HepG2 (cell line): ENCODE data around the gene PDE9A. TPM values are rescaled to one million over a fixed set of nuclear protein-coding genes. Genes with fewer than 3 reads are reported as not detected.

ENCODE experiments used
- ATAC-seq: fragments of 200-7000 bp; cut with Tn5 transposase; 3 replicates; pipeline ENCODE4 v1.9.1; 2020; ENCODE audit warnings: mild to moderate bottlenecking, moderate library complexity
- BruUV-seq: library from RNA; stranded (reverse); fragments of 400-500 nt; replicated peaks from 2 replicates; lab custom pipeline; 2021; lab: Mats Ljungman, UMichigan
- CTCF ChIA-PET: fragments of 300-600 bp; formaldehyde crosslinking; extraction: SDS; loops from one replicate; lab custom pipeline; 2021; ENCODE audit warnings: low total read pairs, inconsistent platforms, low intra/inter-chr PET ratio; lab: Yijun Ruan, JAX
- POLR2A ChIA-PET: fragments of 350-600 bp; sonication (Branson Sonifier 250); formaldehyde crosslinking; loops from one replicate; lab custom pipeline; 2020; ENCODE audit warnings: antibody characterized with exemption, inconsistent platforms; lab: Yijun Ruan, JAX
- DNase-seq: peaks from one replicate; pipeline ENCODE4 v3.0.0-alpha.2; 2015; ENCODE audit warnings: low spot score
- FAIRE-seq: peaks from 3 replicates; lab custom pipeline; 2011; peaks lifted over from hg19 to GRCh38; lab: Jason Lieb, UNC
- H2AFZ ChIP-seq: one replicate; pipeline ENCODE4 v1.6.1; 2011; ENCODE audit warnings: low read length, inconsistent platforms
- H3K27ac ChIP-seq: fragments of 300-600 bp; 3 replicates; pipeline ENCODE4 v1.8.0; 2011; ENCODE audit warnings: mixed run types, mild to moderate bottlenecking, mixed read lengths, low read length, inconsistent platforms; ENCODE audit not compliant: insufficient read depth; ENCODE audit errors: extremely low read length
- H3K27me3 ChIP-seq, 2 experiments: fragments of 200-600 bp in 1 of 2; 2 replicates in 1 of 2; 3 replicates in 1 of 2; pipeline versions ENCODE4 v1.6.0 to v1.8.0; 2011; ENCODE audit warnings: low read length in 2 of 2, mild to moderate bottlenecking in 2 of 2, moderate library complexity in 2 of 2, inconsistent platforms in 1 of 2; ENCODE audit not compliant: insufficient read depth in 2 of 2, control insufficient read depth in 1 of 2
- H3K36me3 ChIP-seq, 2 experiments: fragments of 200-600 bp in 1 of 2; replicated peaks in 1 of 2; 2 replicates in 1 of 2; 3 replicates in 1 of 2; pipeline versions ENCODE4 v1.5.1 to v1.8.0; 2011; ENCODE audit warnings: low read length in 2 of 2, inconsistent platforms in 1 of 2; ENCODE audit not compliant: insufficient read depth in 2 of 2, control insufficient read depth in 1 of 2
- H3K4me1 ChIP-seq: 2 replicates; pipeline ENCODE4 v1.5.1; 2012; ENCODE audit warnings: low read length, inconsistent platforms; ENCODE audit not compliant: insufficient read depth
- H3K4me2 ChIP-seq: 2 replicates; pipeline ENCODE4 v1.6.0; 2011; ENCODE audit warnings: low read depth, low read length, inconsistent platforms
- H3K4me3 ChIP-seq, 3 experiments: fragments of 200-600 bp in 1 of 3; sonication (generic), shearing (Covaris generic) in 1 of 3; replicated peaks in 1 of 3; 2 replicates each; pipeline ENCODE4 v1.5.1; 2011 to 2016; ENCODE audit warnings: low read length in 3 of 3, inconsistent platforms in 2 of 3, low read depth in 2 of 3, mild to moderate bottlenecking in 2 of 3, control low read depth in 1 of 3, mixed read lengths in 1 of 3; ENCODE audit not compliant: insufficient read depth in 1 of 3
- H3K79me2 ChIP-seq: one replicate; pipeline ENCODE4 v1.6.1; 2011; ENCODE audit warnings: low read length, inconsistent platforms; ENCODE audit not compliant: insufficient read depth
- H3K9ac ChIP-seq: 2 replicates; pipeline ENCODE4 v1.6.0; 2011; ENCODE audit warnings: mild to moderate bottlenecking, low read depth, low read length, inconsistent platforms; ENCODE audit not compliant: insufficient read depth
- H3K9me3 ChIP-seq: 2 replicates; pipeline ENCODE4 v1.5.1; 2012; ENCODE audit warnings: mild to moderate bottlenecking, low read length
- H4K20me1 ChIP-seq: 2 replicates; pipeline ENCODE4 v1.6.0; 2011; ENCODE audit warnings: inconsistent platforms, mild to moderate bottlenecking, low read length, moderate library complexity; ENCODE audit not compliant: insufficient read depth
- HMGXB3 ChIP-seq: sonication (generic); formaldehyde crosslinking; IDR thresholded peaks from 2 replicates; pipeline ENCODE4 v1.4.0; 2020; ENCODE audit warnings: missing genetic modification reagents, borderline replicate concordance
- USF2 ChIP-seq, 2 experiments: sonication (generic) in 1 of 2; formaldehyde crosslinking in 1 of 2; IDR thresholded peaks; 2 replicates each; pipeline versions ENCODE4 v1.5.1 to v1.6.1; 2011 to 2020; ENCODE audit warnings: borderline replicate concordance in 1 of 2, low read depth in 1 of 2, low read length in 1 of 2, mild to moderate bottlenecking in 1 of 2, missing genetic modification reagents in 1 of 2, moderate library complexity in 1 of 2
- ZMAT3 ChIP-seq: sonication (generic); formaldehyde crosslinking; conservative IDR thresholded peaks from 2 replicates; pipeline ENCODE4 v1.7.0; 2021; ENCODE audit warnings: missing genetic modification reagents
- WGBS: methylation state at CpG from one replicate; pipeline ENCODE4 v1.1.6; 2017; ENCODE audit warnings: low lambda C conversion rate; 5-methylcytosine and 5-hydroxymethylcytosine counted together
- in situ Hi-C: cut with HindIII; loops from 2 replicates; pipeline ENCODE4 v1.10.0; 2017; ENCODE audit warnings: low pct_unique_long_range_greater_than_20kb; ENCODE audit not compliant: extremely low pct_ligation_motif_present
- intact Hi-C: fragments of 100-400 bp; cut with micrococcal nuclease; formaldehyde crosslinking; loops from one replicate; pipeline ENCODE4 v1.10.0; 2022; ENCODE audit not compliant: unreplicated experiment
- polyA plus RNA-seq, 8 experiments: library from polyadenylated mRNA; depleted of rRNA in 3 of 8; stranded (reverse) in 7 of 8; unstranded in 1 of 8; fragments of >200 nt; fragmentation: Illumina TruSeq in 4 of 8; extraction: Trizol in 4 of 8; gene quantifications; 2 replicates each; pipeline versions ENCODE4 v1.2.1 to v1.2.3, GENCODE V29; 2011 to 2016; ENCODE audit warnings: low read depth in 4 of 8, missing spikeins in 1 of 8, mixed read lengths in 1 of 8; ENCODE audit not compliant: insufficient read depth in 1 of 8
- total RNA-seq, 5 experiments: library from RNA; depleted of rRNA; stranded (reverse); fragments of >200 nt; fragmentation: Illumina TruSeq; extraction: Trizol; gene quantifications; 2 replicates each; pipeline ENCODE4 v1.2.3, GENCODE V29; 2016; ENCODE audit warnings: low read depth in 1 of 5

PDE9A gene
- total and polyA plus RNA-seq, 2 of the 13 experiments (the other 11 are each of a cell fraction or from before 2014, with no cell fraction given): 4.6 to 19.7 TPM

GRCh38 chr21:42707207-42707830 lies 53.9 kb downstream of the PDE9A start:
- 94% methylated on average over 7 of the region's 7 CpGs for WGBS
- Histone ChIP-seq H3K27me3 (no peaks in the 10 kb centered on the region), H2AFZ (no peak overlapping the region), H3K4me1 (peaks cover 41% of the 10 kb centered on the region), H3K9ac (no peak overlapping the region), H3K9me3 (no peaks in the 10 kb centered on the region), H3K79me2 (no peaks in the 10 kb centered on the region), H4K20me1 (no peaks in the 10 kb centered on the region), H3K27ac (no peak overlapping the region), H3K4me3 (no peak overlapping the region), H3K4me2 (no peak overlapping the region), H3K36me3 (no peaks in the 10 kb centered on the region)
- in situ Hi-C loops (loop anchor here (10.0 kb wide), 2 partner anchors 57 to 97 kb away; no protein-coding TSS in a partner anchor), intact Hi-C loops (no loop called here)
- no peak for ATAC-seq
- TF ChIP-seq ZMAT3 (CRISPR knock-in tag): no peak
- no peak for TF ChIP-seq HMGXB3
- no peak for TF ChIP-seq USF2 (IDR thresholded peaks at IDR 0.05; ENCODE audit: low read depth, low read length)
- no peak for TF ChIP-seq USF2 (CRISPR knock-in tag; IDR thresholded peaks at IDR 0.05; ENCODE audit: borderline replicate concordance)
- ChIA-PET POLR2A (no interaction called here), CTCF (no interaction called here)
- no TSS peak for BruUV-seq
- no peak for FAIRE-seq
- no peak for DNase-seq
